Astrocyte (in vitro differentiated cells and primary cell): Measurements from ENCODE around the gene SRBD1. TPM values are rescaled to one million over a fixed set of nuclear protein-coding genes. Genes with fewer than 3 reads are reported as not detected.

Source experiments
- DNase-seq: peaks from one replicate; pipeline ENCODE4 v3.0.0-alpha.2; 2010; ENCODE audit warnings: low read depth
- FAIRE-seq: peaks from 2 replicates; lab custom pipeline; 2011; peaks lifted over from hg19 to GRCh38; lab: Jason Lieb, UNC
- H2AFZ ChIP-seq: 2 replicates; pipeline ENCODE4 v1.6.0; 2012; ENCODE audit warnings: low read depth, low read length, inconsistent platforms
- H3K27ac ChIP-seq: 2 replicates; pipeline ENCODE4 v1.5.1; 2011; ENCODE audit warnings: low read depth, low read length, inconsistent platforms
- H3K27me3 ChIP-seq: 2 replicates; pipeline ENCODE4 v1.6.0; 2011; ENCODE audit warnings: low read length, inconsistent platforms; ENCODE audit not compliant: insufficient read depth
- H3K36me3 ChIP-seq: 2 replicates; pipeline ENCODE4 v1.5.1; 2011; ENCODE audit warnings: low read length, inconsistent platforms; ENCODE audit not compliant: insufficient read depth
- H3K4me1 ChIP-seq: 2 replicates; pipeline ENCODE4 v1.5.1; 2011; ENCODE audit warnings: low read length, inconsistent platforms; ENCODE audit not compliant: insufficient read depth
- H3K4me2 ChIP-seq: 2 replicates; pipeline ENCODE4 v1.6.0; 2012; ENCODE audit warnings: low read length, inconsistent platforms
- H3K4me3 ChIP-seq: 2 replicates; pipeline ENCODE4 v1.5.1; 2011; ENCODE audit warnings: low read depth, mild to moderate bottlenecking, low read length, inconsistent platforms; ENCODE audit not compliant: insufficient read depth
- H3K79me2 ChIP-seq: 2 replicates; pipeline ENCODE4 v1.6.0; 2012; ENCODE audit warnings: mild to moderate bottlenecking, low read length, inconsistent platforms; ENCODE audit not compliant: insufficient read depth
- H3K9ac ChIP-seq: 2 replicates; pipeline ENCODE4 v1.6.0; 2012; ENCODE audit warnings: mild to moderate bottlenecking, low read length, inconsistent platforms
- H3K9me3 ChIP-seq: 2 replicates; pipeline ENCODE4 v1.5.1; 2012; ENCODE audit warnings: low read depth, mild to moderate bottlenecking, low read length, inconsistent platforms; ENCODE audit not compliant: insufficient read depth
- H4K20me1 ChIP-seq: 2 replicates; pipeline ENCODE4 v1.6.0; 2012; ENCODE audit warnings: low read length, inconsistent platforms; ENCODE audit not compliant: insufficient read depth
- H3K27ac Mint-ChIP-seq: one replicate; pipeline ENCODE4 v1.8.0; 2021; ENCODE audit warnings: mild to moderate bottlenecking, mixed read lengths; ENCODE audit not compliant: unreplicated experiment
- H3K27me3 Mint-ChIP-seq: one replicate; pipeline ENCODE4 v1.8.0; 2021; ENCODE audit warnings: low read depth, mixed read lengths; ENCODE audit not compliant: unreplicated experiment
- H3K36me3 Mint-ChIP-seq: one replicate; pipeline ENCODE4 v1.8.0; 2021; ENCODE audit warnings: low read depth, mixed read lengths; ENCODE audit not compliant: unreplicated experiment
- H3K4me1 Mint-ChIP-seq: one replicate; pipeline ENCODE4 v1.8.0; 2021; ENCODE audit warnings: low read depth, mixed read lengths; ENCODE audit not compliant: unreplicated experiment
- H3K4me3 Mint-ChIP-seq: one replicate; pipeline ENCODE4 v1.8.0; 2021; ENCODE audit warnings: mild to moderate bottlenecking, moderate library complexity, mixed read lengths; ENCODE audit not compliant: unreplicated experiment
- H3K9me3 Mint-ChIP-seq: one replicate; pipeline ENCODE4 v1.8.0; 2021; ENCODE audit warnings: mild to moderate bottlenecking, mixed read lengths; ENCODE audit not compliant: unreplicated experiment
- CTCF ChIP-seq: IDR thresholded peaks from 2 replicates; pipeline ENCODE4 v1.5.1; 2011; ENCODE audit warnings: low read depth, mild to moderate bottlenecking, inconsistent platforms, low read length, moderate library complexity; ENCODE audit not compliant: insufficient read depth
- EZH2 ChIP-seq: IDR thresholded peaks from 2 replicates; pipeline ENCODE4 v1.6.1; 2012; ENCODE audit warnings: mild to moderate bottlenecking, low read length, inconsistent platforms; ENCODE audit not compliant: insufficient read depth
- total RNA-seq: library from RNA; stranded (reverse); gene quantifications from 2 replicates; pipeline ENCODE4 v1.2.1, GENCODE V29; 2021

Gene SRBD1
- total RNA-seq, 1 donor from 2014 or later = 9.3 TPM

GRCh38 chr2:45568935-45569334 is 42.1 kb downstream of the SRBD1 start:
- Histone ChIP-seq H3K36me3 (no peaks in the 10 kb centered on the region), H2AFZ (no peak overlapping the region), H3K27me3 (no peaks in the 10 kb centered on the region), H3K4me3 (no peak overlapping the region), H3K4me2 (peak overlapping the region; percentile 53), H3K9me3 (no peaks in the 10 kb centered on the region), H3K79me2 (no peaks in the 10 kb centered on the region), H4K20me1 (no peaks in the 10 kb centered on the region), H3K9ac (no peak overlapping the region), H3K4me1 (peaks cover 13% of the 10 kb centered on the region), H3K27ac (peak overlapping the region; percentile 53)
- peak overlapping the region; percentile 27 for H3K4me3 Mint-ChIP-seq
- FAIRE-seq = no peak
- peak; percentile 23 for DNase-seq
- peak overlapping the region; percentile 14 for H3K27ac Mint-ChIP-seq
- H3K36me3 Mint-ChIP-seq = peaks cover 4% of the 10 kb centered on the region
- peaks cover 4% of the 10 kb centered on the region for H3K9me3 Mint-ChIP-seq
- no peaks in the 10 kb centered on the region for H3K27me3 Mint-ChIP-seq
- H3K4me1 Mint-ChIP-seq = peaks cover 28% of the 10 kb centered on the region
- TF ChIP-seq EZH2 = no peak

- no peaks in the 10 kb centered on the region for H3K9me3 ChIP-seq
- FAIRE-seq = no peak
- H3K4me1 Mint-ChIP-seq = peaks cover 28% of the 10 kb centered on the region
- H3K4me3 ChIP-seq = no peak overlapping the region
- peaks cover 4% of the 10 kb centered on the region for H3K9me3 Mint-ChIP-seq
- peak; percentile 36 for DNase-seq
- H3K4me3 Mint-ChIP-seq = peak overlapping the region; percentile 4
- no peaks in the 10 kb centered on the region for H3K27me3 Mint-ChIP-seq
- H3K4me2 ChIP-seq = peak overlapping the region; percentile 53
- H3K27me3 ChIP-seq = no peaks in the 10 kb centered on the region
- no peak overlapping the region for H2AFZ ChIP-seq
- TF ChIP-seq CTCF (no peak), EZH2 (no peak)
- H4K20me1 ChIP-seq = no peaks in the 10 kb centered on the region
- no peaks in the 10 kb centered on the region for H3K79me2 ChIP-seq
- H3K27ac ChIP-seq = peak overlapping the region; percentile 53
- H3K36me3 Mint-ChIP-seq = peaks cover 4% of the 10 kb centered on the region
- H3K9ac ChIP-seq = peak overlapping the region; percentile 34
- H3K27ac Mint-ChIP-seq = peak overlapping the region; percentile 56
- H3K36me3 ChIP-seq = no peaks in the 10 kb centered on the region
- H3K4me1 ChIP-seq = peaks cover 13% of the 10 kb centered on the region
These were observed 42.9 kb downstream of the SRBD1 start for GRCh38 chr2:45567974-45568789.

- no peak overlapping the region for H2AFZ ChIP-seq
- TF ChIP-seq EZH2 = no peak
- no peak for TF ChIP-seq CTCF
- H3K36me3 Mint-ChIP-seq = peaks cover 1% of the 10 kb centered on the region
These were observed 43.6 kb downstream of the SRBD1 start for GRCh38 chr2:45567288-45567963.

More at GRCh38 chr2:45567288-45567963, 43.6 kb downstream of the SRBD1 start:
- Mint-ChIP-seq H3K27ac (peak overlapping the region; percentile 36), H3K4me1 (peaks cover 28% of the 10 kb centered on the region), H3K27me3 (no peaks in the 10 kb centered on the region), H3K9me3 (peaks cover 4% of the 10 kb centered on the region), H3K4me3 (no peak overlapping the region)
- H3K4me2 ChIP-seq = peak overlapping the region; percentile 53
- H4K20me1 ChIP-seq = no peaks in the 10 kb centered on the region
- FAIRE-seq (no peak), DNase-seq (no peak)
- no peaks in the 10 kb centered on the region for H3K79me2 ChIP-seq
- no peaks in the 10 kb centered on the region for H3K9me3 ChIP-seq
- H3K4me1 ChIP-seq = peaks cover 13% of the 10 kb centered on the region
- H3K27me3 ChIP-seq = no peaks in the 10 kb centered on the region
- no peaks in the 10 kb centered on the region for H3K36me3 ChIP-seq
- H3K27ac ChIP-seq = no peak overlapping the region
- no peak overlapping the region for H3K9ac ChIP-seq
- H3K4me3 ChIP-seq = no peak overlapping the region
